Thyroid gland (tissue), 4 donors: Measurements from ENCODE around the gene SHTN1. TPM values are rescaled to one million over a fixed set of nuclear protein-coding genes. Genes with fewer than 3 reads are reported as not detected.

Experiments used
- DNase-seq, 2 donors: peaks; one replicate each; pipeline ENCODE4 v3.0.0-alpha.2; 2019
- H3K27ac ChIP-seq, 3 donors: fragments of 200-600 bp; sonication (generic); 1 replicate in 2 of 3; 2 replicates in 1 of 3; pipeline ENCODE4 v1.5.1; 2016 to 2019; ENCODE audit warnings: mild to moderate bottlenecking in 1 of 3, moderate library complexity in 1 of 3
- H3K27me3 ChIP-seq: fragments of 200-600 bp; sonication (generic); one replicate; pipeline ENCODE4 v1.5.1; 2019
- H3K36me3 ChIP-seq, 2 donors: fragments of 200-600 bp; sonication (generic); one replicate each; pipeline ENCODE4 v1.5.1; 2016 to 2019
- H3K4me1 ChIP-seq, 2 donors: fragments of 200-600 bp; sonication (generic); one replicate each; pipeline ENCODE4 v1.5.1; 2017 to 2019
- H3K4me3 ChIP-seq, 3 donors: fragments of 200-600 bp; sonication (generic); replicated peaks in 1 of 3; 1 replicate in 2 of 3; 2 replicates in 1 of 3; pipeline ENCODE4 v1.5.1; 2016; ENCODE audit warnings: mild to moderate bottlenecking in 1 of 3
- H3K9me3 ChIP-seq: fragments of 200-600 bp; sonication (generic); one replicate; pipeline ENCODE4 v1.5.1; 2017
- POLR2A ChIP-seq, 2 donors: fragments of 450-650 bp; IDR thresholded peaks; one replicate each; pipeline ENCODE4 v1.6.1; 2017; ENCODE audit warnings: antibody characterized with exemption in 2 of 2, mild to moderate bottlenecking in 2 of 2, moderate library complexity in 1 of 2
- WGBS, 2 donors: methylation state at CpG; one replicate each; pipeline ENCODE4 v1.1.5; 2017; 5-methylcytosine and 5-hydroxymethylcytosine counted together
- intact Hi-C: fragments of 100-400 bp; cut with DNase I; formaldehyde crosslinking; loops from one replicate; pipeline ENCODE4 v1.15.1; 2023
- total RNA-seq, 4 donors: library from RNA; depleted of rRNA; stranded (reverse); fragments of >200 nt; gene quantifications; one replicate each; pipeline ENCODE4 v1.2.3, GENCODE V29; 2016
- TF ChIP-seq, protein P1 (sequence below), 6 experiments: fragments of 200-600 bp in 3 of 6; fragments of 450-650 bp in 3 of 6; sonication (generic) in 3 of 6; IDR thresholded peaks; one replicate each; pipeline ENCODE4 v1.5.1; 2016 to 2019; ENCODE audit warnings: antibody characterized with exemption in 6 of 6, mild to moderate bottlenecking in 2 of 6, inconsistent platforms in 1 of 6, moderate library complexity in 1 of 6

Gene SHTN1
- total RNA-seq, 4 donors from 2014 or later = 31.6 to 103 (median 37.7) TPM

GRCh38 chr10:116925056-116925455 lies 79.9 kb downstream of the SHTN1 start:
- Histone ChIP-seq H3K27me3 (no peaks in the 10 kb centered on the region), H3K9me3 (no peaks in the 10 kb centered on the region), H3K4me1 (no peaks in the 10 kb centered on the region), H3K36me3 (peaks cover 0 to 3% of the 10 kb centered on the region in 2 donors), H3K27ac (no peak overlapping the region), H3K4me3 (no peak overlapping the region)
- intact Hi-C loops = no loop called here
- no peak for TF ChIP-seq POLR2A (IDR thresholded peaks at IDR 0.05)
- TF ChIP-seq, protein P1, sequence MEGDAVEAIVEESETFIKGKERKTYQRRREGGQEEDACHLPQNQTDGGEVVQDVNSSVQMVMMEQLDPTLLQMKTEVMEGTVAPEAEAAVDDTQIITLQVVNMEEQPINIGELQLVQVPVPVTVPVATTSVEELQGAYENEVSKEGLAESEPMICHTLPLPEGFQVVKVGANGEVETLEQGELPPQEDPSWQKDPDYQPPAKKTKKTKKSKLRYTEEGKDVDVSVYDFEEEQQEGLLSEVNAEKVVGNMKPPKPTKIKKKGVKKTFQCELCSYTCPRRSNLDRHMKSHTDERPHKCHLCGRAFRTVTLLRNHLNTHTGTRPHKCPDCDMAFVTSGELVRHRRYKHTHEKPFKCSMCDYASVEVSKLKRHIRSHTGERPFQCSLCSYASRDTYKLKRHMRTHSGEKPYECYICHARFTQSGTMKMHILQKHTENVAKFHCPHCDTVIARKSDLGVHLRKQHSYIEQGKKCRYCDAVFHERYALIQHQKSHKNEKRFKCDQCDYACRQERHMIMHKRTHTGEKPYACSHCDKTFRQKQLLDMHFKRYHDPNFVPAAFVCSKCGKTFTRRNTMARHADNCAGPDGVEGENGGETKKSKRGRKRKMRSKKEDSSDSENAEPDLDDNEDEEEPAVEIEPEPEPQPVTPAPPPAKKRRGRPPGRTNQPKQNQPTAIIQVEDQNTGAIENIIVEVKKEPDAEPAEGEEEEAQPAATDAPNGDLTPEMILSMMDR (IDR thresholded peaks at IDR 0.05) = no peak
- no peak for DNase-seq
- WGBS, 2 donors = 87 to 97% methylated on average over 3 of the region's 3 CpGs

- no peaks in the 10 kb centered on the region for H3K9me3 ChIP-seq
- 47 to 97% methylated on average over 1 to 2 of the region's 2 CpGs for WGBS, 2 donors
- H3K36me3 ChIP-seq = no peaks in the 10 kb centered on the region
- intact Hi-C loops = no loop called here
- no peak for TF ChIP-seq POLR2A (IDR thresholded peaks at IDR 0.05)
- H3K4me3 ChIP-seq = no peak overlapping the region
- no peak for DNase-seq
- no peak overlapping the region for H3K27ac ChIP-seq
- H3K27me3 ChIP-seq = no peaks in the 10 kb centered on the region
- no peaks in the 10 kb centered on the region for H3K4me1 ChIP-seq
Observed at GRCh38 chr10:116919706-116920105, 85.3 kb downstream of the SHTN1 start.

DNA sequence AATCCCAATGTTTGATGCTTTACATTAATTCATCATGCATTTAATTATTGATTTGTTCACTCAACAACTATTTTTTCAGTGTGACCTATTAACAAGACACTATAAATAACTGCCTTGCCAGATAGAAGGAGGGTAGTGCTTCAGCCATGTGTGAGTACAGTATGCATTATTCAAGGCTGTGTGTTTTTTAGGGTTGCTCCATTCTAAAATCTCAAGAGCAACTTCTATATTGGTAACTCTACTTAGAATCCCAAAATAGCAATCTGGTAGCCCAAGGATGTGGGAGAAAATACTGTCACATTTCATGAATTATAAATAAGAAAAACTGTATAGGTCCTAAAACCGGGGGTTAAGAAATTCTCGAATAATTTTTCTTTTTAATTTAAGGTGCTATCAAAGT lies 85.8 kb downstream of the SHTN1 start:
- Histone ChIP-seq H3K27me3 (no peaks in the 10 kb centered on the region), H3K4me1 (no peaks in the 10 kb centered on the region), H3K4me3 (no peak overlapping the region), H3K36me3 (peaks cover 0 to under 1% of the 10 kb centered on the region in 2 donors), H3K9me3 (no peaks in the 10 kb centered on the region), H3K27ac (no peak overlapping the region)
- intact Hi-C loops = no loop called here
- 96 to 97% methylated on average over 2 of the region's 2 CpGs for WGBS, 2 donors
- TF ChIP-seq, protein P1 (IDR thresholded peaks at IDR 0.05) = no peak
- TF ChIP-seq POLR2A (IDR thresholded peaks at IDR 0.05) = no peak
- DNase-seq = no peak

- peaks cover 0 to 3% of the 10 kb centered on the region in 2 donors for H3K36me3 ChIP-seq
- intact Hi-C loops = no loop called here
- no peak for DNase-seq
- H3K27ac ChIP-seq = no peak overlapping the region
- H3K4me3 ChIP-seq = no peak overlapping the region
- no peak for TF ChIP-seq POLR2A (IDR thresholded peaks at IDR 0.05)
- TF ChIP-seq, protein P1 (IDR thresholded peaks at IDR 0.05) = no peak
- no peaks in the 10 kb centered on the region for H3K4me1 ChIP-seq
- WGBS, 2 donors = 97 to 98% methylated on average over 2 of the region's 2 CpGs
- H3K9me3 ChIP-seq = no peaks in the 10 kb centered on the region
- H3K27me3 ChIP-seq = no peaks in the 10 kb centered on the region
Observed at GRCh38 chr10:116918583-116918982, 86.4 kb downstream of the SHTN1 start.

- TF ChIP-seq, protein P1 (IDR thresholded peaks at IDR 0.05) = no peak
- Histone ChIP-seq H3K9me3 (no peaks in the 10 kb centered on the region), H3K27ac (no peak overlapping the region), H3K4me1 (no peaks in the 10 kb centered on the region), H3K4me3 (no peak overlapping the region), H3K36me3 (peaks cover 0 to 3% of the 10 kb centered on the region in 2 donors), H3K27me3 (no peaks in the 10 kb centered on the region)
- intact Hi-C loops = no loop called here
- WGBS, 2 donors = 92 to 93% methylated on average over 3 of the region's 3 CpGs
- no peak for DNase-seq
Observed at GRCh38 chr10:116917481-116917880, 87.5 kb downstream of the SHTN1 start.

DNA sequence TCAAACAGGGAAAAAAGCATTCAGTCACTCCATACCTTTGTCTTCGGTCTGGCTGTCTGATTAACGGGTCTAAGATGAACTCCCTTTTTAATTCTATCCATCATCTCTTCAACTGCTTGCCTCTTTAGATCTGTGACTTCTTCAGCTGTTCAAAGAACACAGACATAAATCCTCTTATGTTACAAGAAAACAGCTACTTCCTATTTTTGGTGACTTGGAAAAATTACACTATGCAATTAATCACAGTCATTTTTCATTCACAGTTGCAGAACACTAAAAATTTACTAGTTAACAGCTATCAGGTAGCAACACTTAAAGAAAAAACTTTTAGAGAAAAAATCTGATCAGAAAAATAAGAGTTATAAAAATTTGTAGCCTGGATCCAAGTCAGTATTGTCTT lies 89.6 kb downstream of the SHTN1 start:
- Histone ChIP-seq H3K27ac (no peak overlapping the region), H3K9me3 (no peaks in the 10 kb centered on the region), H3K36me3 (peaks cover 0 to 9% of the 10 kb centered on the region in 2 donors), H3K27me3 (no peaks in the 10 kb centered on the region), H3K4me3 (no peak overlapping the region), H3K4me1 (no peaks in the 10 kb centered on the region)
- WGBS, 2 donors = 80 to 83% methylated on average over 2 of the region's 2 CpGs
- DNase-seq = no peak
- intact Hi-C loops = no loop called here
- no peak for TF ChIP-seq POLR2A (IDR thresholded peaks at IDR 0.05)
- TF ChIP-seq, protein P1 (IDR thresholded peaks at IDR 0.05) = no peak
